Trophoblast cell (in vitro differentiated cells and primary cell): ENCODE data around the gene LHPP.

Experiments used
- DNase-seq, 2 donors: peaks; one replicate each; pipeline ENCODE4 v3.0.0-alpha.2; 2016
- H2AFZ ChIP-seq: 2 replicates; pipeline ENCODE4 v1.6.1; 2013; ENCODE audit warnings: low read length, moderate library complexity, mild to moderate bottlenecking; ENCODE audit not compliant: insufficient read depth, poor library complexity
- H2AK5ac ChIP-seq: 2 replicates; pipeline ENCODE4 v1.6.1; 2013; ENCODE audit warnings: mild to moderate bottlenecking, low read length
- H2BK120ac ChIP-seq: 2 replicates; pipeline ENCODE4 v1.6.1; 2013; ENCODE audit warnings: low read length, mild to moderate bottlenecking, moderate library complexity; ENCODE audit not compliant: insufficient read depth, poor library complexity
- H2BK12ac ChIP-seq: 2 replicates; pipeline ENCODE4 v1.6.1; 2013; ENCODE audit warnings: mild to moderate bottlenecking, low read length, moderate library complexity
- H2BK5ac ChIP-seq: 2 replicates; pipeline ENCODE4 v1.6.1; 2013; ENCODE audit warnings: low read length, low read depth, moderate library complexity, mild to moderate bottlenecking; ENCODE audit not compliant: poor library complexity
- H3K14ac ChIP-seq: 2 replicates; pipeline ENCODE4 v1.6.1; 2013; ENCODE audit warnings: mild to moderate bottlenecking, low read length
- H3K18ac ChIP-seq: 2 replicates; pipeline ENCODE4 v1.6.1; 2013; ENCODE audit warnings: mild to moderate bottlenecking, low read length
- H3K23ac ChIP-seq: 2 replicates; pipeline ENCODE4 v1.6.1; 2013; ENCODE audit warnings: low read length
- H3K27ac ChIP-seq: 2 replicates; pipeline ENCODE4 v1.5.1; 2013; ENCODE audit warnings: low read depth, mild to moderate bottlenecking, inconsistent platforms, low read length, moderate library complexity
- H3K27me3 ChIP-seq: 2 replicates; pipeline ENCODE4 v1.6.1; 2013; ENCODE audit warnings: inconsistent platforms, mild to moderate bottlenecking, low read length, moderate library complexity; ENCODE audit not compliant: insufficient read depth
- H3K36me3 ChIP-seq, 2 experiments: 1 replicate in 1 of 2; 2 replicates in 1 of 2; pipeline ENCODE4 v1.6.1; 2013; ENCODE audit warnings: low read length in 2 of 2, mild to moderate bottlenecking in 2 of 2, moderate library complexity in 1 of 2; ENCODE audit not compliant: insufficient read depth in 2 of 2, control insufficient read depth in 1 of 2
- H3K4ac ChIP-seq: 2 replicates; pipeline ENCODE4 v1.6.1; 2013; ENCODE audit warnings: low read depth, mild to moderate bottlenecking, low read length, moderate library complexity
- H3K4me1 ChIP-seq, 2 experiments: 1 replicate in 1 of 2; 2 replicates in 1 of 2; pipeline ENCODE4 v1.6.1; 2013; ENCODE audit warnings: low read length in 2 of 2, mild to moderate bottlenecking in 2 of 2, moderate library complexity in 1 of 2; ENCODE audit not compliant: insufficient read depth in 2 of 2, control insufficient read depth in 1 of 2
- H3K4me2 ChIP-seq: 2 replicates; pipeline ENCODE4 v1.6.1; 2013; ENCODE audit warnings: inconsistent platforms, mild to moderate bottlenecking, low read length, moderate library complexity
- H3K4me3 ChIP-seq: 2 replicates; pipeline ENCODE4 v1.5.1; 2013; ENCODE audit warnings: mild to moderate bottlenecking, low read depth, low read length, inconsistent platforms
- H3K79me1 ChIP-seq: one replicate; pipeline ENCODE4 v1.6.1; 2013; ENCODE audit warnings: low read length
- H3K79me2 ChIP-seq: 2 replicates; pipeline ENCODE4 v1.6.1; 2013; ENCODE audit warnings: low read length, mild to moderate bottlenecking; ENCODE audit not compliant: control insufficient read depth, insufficient read depth, poor library complexity
- H3K9ac ChIP-seq: 2 replicates; pipeline ENCODE4 v1.6.1; 2013; ENCODE audit warnings: mild to moderate bottlenecking, low read length
- H3K9me3 ChIP-seq: 2 replicates; pipeline ENCODE4 v1.6.1; 2013; ENCODE audit warnings: low read depth, mild to moderate bottlenecking, control low read depth, inconsistent platforms, low read length; ENCODE audit not compliant: insufficient read depth
- H4K12ac ChIP-seq: 2 replicates; pipeline ENCODE4 v1.6.1; 2013; ENCODE audit warnings: low read depth, mild to moderate bottlenecking, low read length, moderate library complexity
- H4K8ac ChIP-seq: 2 replicates; pipeline ENCODE4 v1.6.1; 2013; ENCODE audit warnings: low read depth, mild to moderate bottlenecking, low read length, moderate library complexity
- H4K91ac ChIP-seq: one replicate; pipeline ENCODE4 v1.6.1; 2013; ENCODE audit warnings: low read depth, mild to moderate bottlenecking, low read length, moderate library complexity
- WGBS: extraction: QIAGEN DNeasy Blood & Tissue Kit; methylation state at CpG from one replicate; pipeline ENCODE4 v1.1.7; 2013; ENCODE audit warnings: missing lambda C conversion rate; ENCODE audit not compliant: insufficient read length, insufficient coverage; ENCODE audit errors: extremely low coverage; 5-methylcytosine and 5-hydroxymethylcytosine counted together

LHPP gene

DNA sequence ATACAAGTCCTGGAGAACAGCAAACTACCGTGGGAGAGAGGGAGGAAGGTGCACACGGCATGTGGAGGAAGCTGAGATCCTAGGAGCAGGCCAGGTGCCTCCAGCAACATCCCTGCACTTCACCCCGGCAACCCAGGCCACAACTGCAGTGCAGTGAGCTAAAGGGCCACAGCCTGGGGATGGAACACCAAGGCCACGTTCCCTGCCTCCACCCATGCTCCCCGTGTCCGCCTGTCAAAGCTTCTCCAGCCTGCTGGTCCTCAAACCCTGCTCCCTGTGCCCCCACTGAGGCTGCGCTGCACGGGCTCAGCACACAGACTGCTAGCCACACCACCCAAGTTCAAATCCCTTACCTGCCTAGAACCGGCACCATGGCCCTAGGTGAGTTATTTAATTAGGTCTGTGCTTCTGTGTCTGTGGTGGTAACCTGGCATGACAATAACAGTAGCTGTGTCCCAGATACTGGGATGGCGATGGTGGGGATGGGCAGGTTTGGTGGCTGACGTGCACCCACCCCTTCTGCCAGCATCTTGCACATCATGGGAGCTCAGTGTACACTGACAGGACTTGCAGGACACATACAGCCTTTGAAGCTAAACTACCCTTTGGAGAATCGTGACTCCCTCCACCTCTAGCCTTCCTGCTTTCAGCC, 197.1 kb downstream of the LHPP start:
- H3K9ac ChIP-seq, result no peak overlapping the region
- peaks cover 3 to 5% of the 10 kb centered on the region in 2 experiments for H3K4me1 ChIP-seq
- no peak overlapping the region for H3K4ac ChIP-seq
- no peak overlapping the region for H3K4me3 ChIP-seq
- no peaks in the 10 kb centered on the region for H3K27me3 ChIP-seq
- H2AK5ac ChIP-seq, result no peak overlapping the region
- H3K79me1 ChIP-seq, result no peaks in the 10 kb centered on the region
- H2BK5ac ChIP-seq, result no peak overlapping the region
- no peak overlapping the region for H3K14ac ChIP-seq
- H3K79me2 ChIP-seq, result no peaks in the 10 kb centered on the region
- H3K27ac ChIP-seq, result no peak overlapping the region
- H3K23ac ChIP-seq, result no peak overlapping the region
- no peak for DNase-seq
- no peak overlapping the region for H4K8ac ChIP-seq
- no peak overlapping the region for H2BK12ac ChIP-seq
- no peak overlapping the region for H3K18ac ChIP-seq
- H3K9me3 ChIP-seq, result no peaks in the 10 kb centered on the region
- H2BK120ac ChIP-seq, result no peak overlapping the region
- no CpG with 5 or more reads among the region's 12 CpGs for WGBS
- peaks cover 6 to 7% of the 10 kb centered on the region in 2 experiments for H3K36me3 ChIP-seq
- H4K91ac ChIP-seq, result no peak overlapping the region
- no peak overlapping the region for H4K12ac ChIP-seq
- H2AFZ ChIP-seq, result no peak overlapping the region
- H3K4me2 ChIP-seq, result no peak overlapping the region

DNA sequence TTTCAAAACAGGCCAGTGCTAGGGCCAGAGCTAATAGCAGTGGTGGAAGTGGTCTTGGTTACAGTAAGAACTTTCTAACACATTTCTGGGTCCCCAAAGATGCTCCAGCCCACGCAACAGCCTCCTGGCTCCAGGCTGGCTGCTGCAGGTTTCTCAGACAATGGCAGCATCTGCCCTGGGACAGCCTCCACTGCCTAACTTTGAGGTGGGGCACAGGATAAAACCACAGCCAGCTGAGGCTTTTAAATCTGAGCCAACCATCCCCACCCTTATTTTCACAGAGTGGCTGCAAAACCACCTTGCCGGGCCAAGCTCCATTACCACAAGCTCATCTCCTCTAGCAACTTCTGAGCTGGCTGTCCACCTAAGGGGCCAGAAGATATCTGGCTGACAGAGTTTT, 197.8 kb downstream of the LHPP start:
- Histone ChIP-seq H3K4ac (no peak overlapping the region), H3K23ac (no peak overlapping the region), H3K4me3 (no peak overlapping the region), H2BK5ac (no peak overlapping the region), H3K18ac (no peak overlapping the region), H2AK5ac (no peak overlapping the region), H3K9me3 (no peaks in the 10 kb centered on the region), H3K4me2 (no peak overlapping the region), H4K8ac (no peak overlapping the region), H3K27me3 (no peaks in the 10 kb centered on the region), H2AFZ (no peak overlapping the region), H3K14ac (no peak overlapping the region), H3K4me1 (peaks cover 3 to 5% of the 10 kb centered on the region in 2 experiments), H2BK120ac (no peak overlapping the region), H3K9ac (no peak overlapping the region), H3K79me2 (no peaks in the 10 kb centered on the region), H2BK12ac (no peak overlapping the region), H3K27ac (no peak overlapping the region), H4K91ac (no peak overlapping the region), H3K36me3 (peaks cover 7% of the 10 kb centered on the region in 2 experiments), H4K12ac (no peak overlapping the region), H3K79me1 (no peaks in the 10 kb centered on the region)
- WGBS, result no CpG with 5 or more reads among the region's 2 CpGs
- DNase-seq, result no peak

DNA sequence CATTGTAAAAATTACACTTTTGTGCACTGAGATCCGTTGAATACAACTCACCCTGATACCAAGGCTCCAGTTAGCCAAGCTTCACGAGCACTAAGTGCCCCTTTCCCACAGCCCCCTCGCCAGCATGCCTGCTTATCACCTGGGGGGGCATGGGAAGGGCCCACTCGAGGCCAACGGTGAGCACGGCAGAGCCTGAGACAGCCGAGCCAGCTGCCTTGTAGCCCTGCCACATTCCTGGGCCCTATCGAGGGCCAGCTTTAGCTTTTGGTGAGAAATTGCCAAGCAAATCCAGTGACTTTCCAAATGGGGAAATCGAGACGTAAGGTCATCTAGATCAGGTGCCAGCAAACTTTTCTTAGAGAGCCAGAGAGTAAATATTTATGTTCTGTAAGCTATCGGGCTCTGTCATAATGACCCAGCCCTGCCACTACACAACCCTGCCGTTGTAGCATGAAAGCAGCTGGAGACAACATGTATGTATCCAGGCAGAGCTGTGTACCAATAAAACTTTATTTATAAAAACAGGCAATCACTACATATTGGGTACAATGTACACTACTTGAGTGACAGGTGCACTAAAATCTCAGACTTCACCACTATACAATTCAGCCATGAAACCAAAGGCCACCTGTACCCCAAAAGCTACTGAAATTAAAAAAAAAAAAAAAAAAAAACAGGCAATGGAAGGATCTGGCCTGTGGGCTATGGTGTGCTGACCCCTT, 198.9 kb downstream of the LHPP start:
- Histone ChIP-seq H4K8ac (no peak overlapping the region), H2BK5ac (no peak overlapping the region), H4K12ac (no peak overlapping the region), H3K18ac (no peak overlapping the region), H2BK120ac (no peak overlapping the region), H3K4me3 (no peak overlapping the region), H3K27ac (no peak overlapping the region), H2AK5ac (no peak overlapping the region), H3K9me3 (no peaks in the 10 kb centered on the region), H3K14ac (no peak overlapping the region), H4K91ac (no peak overlapping the region), H3K4ac (no peak overlapping the region), H3K23ac (no peak overlapping the region), H3K36me3 (peaks cover 7% of the 10 kb centered on the region in 2 experiments), H3K9ac (no peak overlapping the region), H3K4me1 (no peaks in the 10 kb centered on the region), H3K4me2 (no peak overlapping the region), H3K79me1 (no peaks in the 10 kb centered on the region), H3K79me2 (no peaks in the 10 kb centered on the region), H3K27me3 (no peaks in the 10 kb centered on the region), H2AFZ (no peak overlapping the region), H2BK12ac (no peak overlapping the region)
- no peak for DNase-seq
- no CpG with 5 or more reads among the region's 12 CpGs for WGBS

DNA sequence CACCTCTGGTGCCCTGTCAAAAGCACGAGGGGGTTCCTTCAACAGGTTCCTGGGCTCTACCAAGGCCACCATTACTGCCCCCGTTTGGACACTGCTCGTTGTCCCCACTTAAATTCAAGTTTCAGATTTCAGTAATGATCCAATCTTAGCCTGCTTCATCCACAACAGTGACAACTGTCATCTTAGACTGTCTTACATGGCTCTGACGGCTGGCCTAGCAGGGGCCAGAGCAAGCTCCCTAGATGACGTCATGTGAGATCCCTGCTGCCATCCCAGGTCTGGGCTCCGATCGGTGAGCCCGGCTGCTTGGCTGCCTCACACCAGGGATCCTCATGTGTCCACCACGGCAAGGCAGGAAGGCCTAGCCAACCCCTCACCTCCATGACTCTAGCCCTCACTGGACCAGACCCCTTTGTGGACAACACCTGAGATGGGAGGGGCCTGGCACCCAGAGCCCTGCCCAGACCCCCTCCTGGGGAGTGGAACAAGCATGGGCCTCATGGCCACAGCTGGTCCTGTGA, 200.1 kb downstream of the LHPP start:
- H2AFZ ChIP-seq, result no peak overlapping the region
- no peak overlapping the region for H3K18ac ChIP-seq
- H2BK120ac ChIP-seq, result no peak overlapping the region
- peaks cover 0 to 2% of the 10 kb centered on the region in 2 experiments for H3K4me1 ChIP-seq
- H3K4me2 ChIP-seq, result no peak overlapping the region
- no peak for DNase-seq
- H3K27ac ChIP-seq, result no peak overlapping the region
- H2AK5ac ChIP-seq, result no peak overlapping the region
- no peak overlapping the region for H4K12ac ChIP-seq
- H2BK12ac ChIP-seq, result no peak overlapping the region
- no peaks in the 10 kb centered on the region for H3K79me2 ChIP-seq
- H3K14ac ChIP-seq, result no peak overlapping the region
- H3K23ac ChIP-seq, result no peak overlapping the region
- H3K9me3 ChIP-seq, result no peaks in the 10 kb centered on the region
- H3K4me3 ChIP-seq, result no peak overlapping the region
- H3K4ac ChIP-seq, result no peak overlapping the region
- no peak overlapping the region for H2BK5ac ChIP-seq
- no peak overlapping the region for H3K9ac ChIP-seq
- H3K79me1 ChIP-seq, result no peaks in the 10 kb centered on the region
- no peak overlapping the region for H4K91ac ChIP-seq
- peaks cover 7 to 9% of the 10 kb centered on the region in 2 experiments for H3K36me3 ChIP-seq
- no peaks in the 10 kb centered on the region for H3K27me3 ChIP-seq
- WGBS, result no CpG with 5 or more reads among the region's 9 CpGs
- H4K8ac ChIP-seq, result no peak overlapping the region
